Measurements from ENCODE around the gene DOCK6.

DOCK6 gene

GRCh38 chr19:11278670-11279069, 16.3 kb upstream of the DOCK6 start:
- DNase-seq: no peak

GRCh38 chr19:11274533-11275086, 12.3 kb upstream of the DOCK6 start:
- DNase-seq: no peak

- no peak for DNase-seq
These were observed 11.7 kb upstream of the DOCK6 start for GRCh38 chr19:11273989-11274388.

GRCh38 chr19:11273296-11273695, 11.0 kb upstream of the DOCK6 start:
- DNase-seq: no peak

GRCh38 chr19:11269408-11269807, 7.1 kb upstream of the DOCK6 start:
- no peak for DNase-seq

GRCh38 chr19:11268783-11269267, 6.5 kb upstream of the DOCK6 start:
- no peak for DNase-seq

GRCh38 chr19:11267316-11268085, 5.2 kb upstream of the DOCK6 start:
- no peak for DNase-seq

GRCh38 chr19:11265785-11266236, 3.5 kb upstream of the DOCK6 start:
- no peak for DNase-seq

GRCh38 chr19:11265177-11265784, 3.0 kb upstream of the DOCK6 start:
- DNase-seq: no peak

GRCh38 chr19:11264452-11265176, 2.3 kb upstream of the DOCK6 start:
- DNase-seq: no peak

- no peak for DNase-seq
These were observed 1.4 kb upstream of the DOCK6 start for GRCh38 chr19:11263726-11264125.

GRCh38 chr19:11261431-11261970, 823 bp downstream of the DOCK6 start:
- DNase-seq: no peak

- DNase-seq: no peak
These were observed 1.3 kb downstream of the DOCK6 start for GRCh38 chr19:11260996-11261395.

- DNase-seq: no peak
These were observed 4.4 kb downstream of the DOCK6 start for GRCh38 chr19:11257846-11258380.

- DNase-seq: no peak
These were observed 6.1 kb downstream of the DOCK6 start for GRCh38 chr19:11256189-11256588.

GRCh38 chr19:11254666-11255065, 7.7 kb downstream of the DOCK6 start:
- no peak for DNase-seq

- DNase-seq: no peak
These were observed 9.5 kb downstream of the DOCK6 start for GRCh38 chr19:11252665-11253355.

- DNase-seq: no peak
These were observed 10.5 kb downstream of the DOCK6 start for GRCh38 chr19:11251650-11252314.

- no peak for DNase-seq
These were observed 11.1 kb downstream of the DOCK6 start for GRCh38 chr19:11251217-11251616.

- DNase-seq: no peak
These were observed 13.5 kb downstream of the DOCK6 start for GRCh38 chr19:11248852-11249251.

- DNase-seq: no peak
These were observed 14.4 kb downstream of the DOCK6 start for GRCh38 chr19:11247934-11248333.

- DNase-seq: no peak
These were observed 14.9 kb downstream of the DOCK6 start for GRCh38 chr19:11247391-11247790.

Measured in effector CD4-positive, alpha-beta T cell (primary cell).